K562 (cell line): ENCODE measurements around the gene EIPR1. TPM values are rescaled to one million over a fixed set of nuclear protein-coding genes. Genes with fewer than 3 reads are reported as not detected.

Experiments
- ATAC-seq: fragments of 200-7000 bp; cut with Tn5 transposase; 3 replicates; pipeline ENCODE4 v1.9.1; 2020; ENCODE audit warnings: moderate library complexity
- BruUV-seq: library from RNA; stranded (reverse); fragments of 400-500 nt; replicated peaks from 2 replicates; lab custom pipeline; 2021; lab: Mats Ljungman, UMichigan
- CTCF ChIA-PET: fragments of 300-600 bp; formaldehyde crosslinking; extraction: SDS; loops from one replicate; lab custom pipeline; 2021; ENCODE audit warnings: low intra/inter-chr PET ratio; lab: Yijun Ruan, JAX
- POLR2A ChIA-PET: fragments of 300-600, 350-650 bp; sonication (Branson Sonifier 250); formaldehyde crosslinking; extraction: SDS; loops from one replicate; lab custom pipeline; 2021; ENCODE audit warnings: antibody characterized with exemption, inconsistent platforms; lab: Yijun Ruan, JAX
- DNase-seq, 4 experiments: peaks; one replicate each; pipeline versions ENCODE4 v3.0.0 to v3.0.0-alpha.2; 2011 to 2018; ENCODE audit warnings: low spot score in 3 of 4, mixed read lengths in 3 of 4; ENCODE audit errors: extremely low read depth in 1 of 4
- FAIRE-seq: peaks from 2 replicates; lab custom pipeline; 2011; peaks lifted over from hg19 to GRCh38; lab: Jason Lieb, UNC
- H2AFZ ChIP-seq: 2 replicates; pipeline ENCODE4 v1.6.0; 2011; ENCODE audit warnings: low read depth, low read length, control low read depth, inconsistent platforms
- H3K27ac ChIP-seq: fragments of 200-600 bp; 3 replicates; pipeline ENCODE4 v1.8.0; 2011; ENCODE audit warnings: low read depth, mild to moderate bottlenecking, control low read depth, inconsistent platforms, low read length, moderate library complexity, mixed read lengths; ENCODE audit errors: extremely low read depth
- H3K27me3 ChIP-seq, 2 experiments: fragments of 300-600 bp in 1 of 2; 2 replicates in 1 of 2; 3 replicates in 1 of 2; pipeline versions ENCODE4 v1.6.0 to v1.8.0; 2011; ENCODE audit warnings: inconsistent platforms in 2 of 2, low read length in 2 of 2, mild to moderate bottlenecking in 1 of 2, mixed read lengths in 1 of 2, moderate library complexity in 1 of 2; ENCODE audit not compliant: control insufficient read depth in 2 of 2, insufficient read depth in 2 of 2
- H3K36me3 ChIP-seq: fragments of 300-600 bp; 3 replicates; pipeline ENCODE4 v1.8.0; 2011; ENCODE audit warnings: mild to moderate bottlenecking, low read length, inconsistent platforms; ENCODE audit not compliant: control insufficient read depth, insufficient read depth
- H3K4me1 ChIP-seq, 2 experiments: fragments of 200-600 bp in 1 of 2; replicated peaks in 1 of 2; 2 replicates in 1 of 2; 3 replicates in 1 of 2; pipeline versions ENCODE4 v1.5.1 to v1.8.0; 2011; ENCODE audit warnings: inconsistent platforms in 2 of 2, low read length in 2 of 2, mild to moderate bottlenecking in 1 of 2, mixed read lengths in 1 of 2, moderate library complexity in 1 of 2; ENCODE audit not compliant: control insufficient read depth in 2 of 2, insufficient read depth in 2 of 2
- H3K4me2 ChIP-seq: 2 replicates; pipeline ENCODE4 v1.6.1; 2011; ENCODE audit warnings: low read length, control low read depth, inconsistent platforms, mixed read lengths; ENCODE audit not compliant: insufficient read depth
- H3K4me3 ChIP-seq: fragments of 200-600 bp; sonication (generic), shearing (Covaris generic); 2 replicates; pipeline ENCODE4 v1.5.1; 2016; ENCODE audit warnings: control low read depth, inconsistent platforms
- H3K79me2 ChIP-seq: fragments of 200-600 bp; 3 replicates; pipeline ENCODE4 v1.8.0; 2011; ENCODE audit warnings: low read length, inconsistent platforms; ENCODE audit not compliant: control insufficient read depth, insufficient read depth
- H3K9ac ChIP-seq, 2 experiments: 2 replicates each; pipeline versions ENCODE4 v1.6.0 to v1.6.1; 2011; ENCODE audit warnings: low read depth in 2 of 2, low read length in 2 of 2, control low read depth in 1 of 2, inconsistent platforms in 1 of 2, mild to moderate bottlenecking in 1 of 2, mixed read lengths in 1 of 2; ENCODE audit not compliant: insufficient read depth in 1 of 2
- H3K9me1 ChIP-seq: one replicate; pipeline ENCODE4 v1.6.0; 2011; ENCODE audit warnings: inconsistent platforms, mild to moderate bottlenecking, low read length, moderate library complexity; ENCODE audit not compliant: control insufficient read depth, insufficient read depth
- H3K9me3 ChIP-seq: replicated peaks from 2 replicates; pipeline ENCODE4 v1.5.1; 2011; ENCODE audit warnings: low read depth, low read length, inconsistent platforms; ENCODE audit not compliant: control insufficient read depth, insufficient read depth
- H4K20me1 ChIP-seq: replicated peaks from 2 replicates; pipeline ENCODE4 v1.6.1; 2011; ENCODE audit warnings: low read length, inconsistent platforms, mixed read lengths; ENCODE audit not compliant: control insufficient read depth, insufficient read depth
- IRF2 ChIP-seq: sonication (generic); formaldehyde crosslinking; IDR thresholded peaks from 2 replicates; pipeline ENCODE4 v1.8.1; 2022; ENCODE audit warnings: mild to moderate bottlenecking, missing genetic modification reagents
- PKNOX1 ChIP-seq: fragments of 450-650 bp; IDR thresholded peaks from 2 replicates; pipeline ENCODE4 v1.6.1; 2016
- PPARD ChIP-seq: fragments of 250-450 bp; sonication (Bioruptor Pico); IDR thresholded peaks from 2 replicates; pipeline ENCODE4 v1.8.0; 2022; ENCODE audit warnings: inconsistent platforms, mild to moderate bottlenecking, moderate library complexity
- WGBS: fragments of 100-300 bp; shearing (Covaris generic); methylation state at CpG from one replicate; pipeline ENCODE4 v1.1.6; 2016; ENCODE audit warnings: low coverage, mixed read lengths; ENCODE audit not compliant: insufficient coverage; ENCODE audit errors: missing lambda C conversion rate; 5-methylcytosine and 5-hydroxymethylcytosine counted together
- in situ Hi-C: fragments of 300-500 bp; cut with MboI; formaldehyde crosslinking; loops from 4 replicates; pipeline ENCODE4 v1.15.0; 2018; ENCODE audit warnings: inconsistent platforms, mixed read lengths
- intact Hi-C: fragments of 100-400 bp; cut with micrococcal nuclease; formaldehyde crosslinking; loops from 2 replicates; pipeline ENCODE4 v1.14.2; 2022
- polyA plus RNA-seq, 8 experiments: library from polyadenylated mRNA; depleted of rRNA in 4 of 8; stranded (reverse) in 5 of 8; unstranded in 3 of 8; fragments of >200 nt; fragmentation: Nextera tagmentation in 2 of 8; fragmentation: Illumina TruSeq in 1 of 8; extraction: Ambion mirVana in 2 of 8; extraction: Trizol in 1 of 8; gene quantifications; 2 replicates each; pipeline versions ENCODE4 v1.2.1 to v1.2.3, GENCODE V29; 2011 to 2014; ENCODE audit warnings: inconsistent platforms in 1 of 8, missing spikeins in 1 of 8
- total RNA-seq, 7 experiments: library from RNA; depleted of rRNA in 6 of 7; stranded (reverse); fragments of >200 nt in 6 of 7; fragmentation: Illumina TruSeq in 2 of 7; extraction: Trizol in 2 of 7; gene quantifications; 2 replicates each; pipeline versions ENCODE4 v1.2.1 to v1.2.3, GENCODE V29; 2011 to 2021; ENCODE audit warnings: low replicate concordance in 1 of 7

The EIPR1 gene
- total and polyA plus RNA-seq, 9 of the 15 experiments (the other 6 are each of a cell fraction or from before 2014, with no cell fraction given) = 19.9 to 54.4 (median 35.9) TPM

GRCh38 chr2:3199627-3200345 lies 177.8 kb downstream of the EIPR1 start:
- Histone ChIP-seq H3K27ac (no peak overlapping the region), H4K20me1 (no peaks in the 10 kb centered on the region; the same call in 1 of the 2 replicates), H2AFZ (no peak overlapping the region), H3K9ac (no peak overlapping the region), H3K36me3 (peaks cover 22% of the 10 kb centered on the region; the same call in 2 of the 3 replicates), H3K79me2 (no peaks in the 10 kb centered on the region), H3K27me3 (no peaks in the 10 kb centered on the region), H3K4me2 (no peak overlapping the region), H3K9me1 (peaks cover 3% of the 10 kb centered on the region), H3K9me3 (no peaks in the 10 kb centered on the region), H3K4me1 (peaks cover 0 to 14% of the 10 kb centered on the region in 2 experiments; a peak in 2 of 5 replicates), H3K4me3 (no peak overlapping the region)
- POLR2A ChIA-PET = no interaction called here
- no peak for DNase-seq
- ATAC-seq = no peak
- WGBS = 87% methylated on average over 10 of the region's 12 CpGs
- no peak for TF ChIP-seq PKNOX1
- no peak for TF ChIP-seq PPARD (CRISPR knock-in tag)
- TF ChIP-seq IRF2 (CRISPR knock-in tag) = no peak
- in situ Hi-C loops = no loop called here
- intact Hi-C loops = no loop called here
- BruUV-seq = no TSS peak
- no peak for FAIRE-seq
- CTCF ChIA-PET = no interaction called here
